IPS-20b (cell line): ENCODE data around the gene ESYT1.

Experiments
- H3K27ac ChIP-seq: one replicate; pipeline ENCODE4 v1.5.1; 2013; ENCODE audit warnings: low read length
- H3K27me3 ChIP-seq: 2 replicates; pipeline ENCODE4 v1.6.1; 2013; ENCODE audit warnings: mild to moderate bottlenecking, low read length, inconsistent platforms; ENCODE audit not compliant: insufficient read depth
- H3K36me3 ChIP-seq: 2 replicates; pipeline ENCODE4 v1.6.1; 2013; ENCODE audit warnings: low read depth, mild to moderate bottlenecking, inconsistent platforms, low read length, moderate library complexity; ENCODE audit not compliant: insufficient read depth
- H3K4me1 ChIP-seq: 2 replicates; pipeline ENCODE4 v1.6.1; 2013; ENCODE audit warnings: mild to moderate bottlenecking, control low read depth, inconsistent platforms, low read length, moderate library complexity; ENCODE audit not compliant: insufficient read depth
- H3K4me3 ChIP-seq: 2 replicates; pipeline ENCODE4 v1.5.1; 2013; ENCODE audit warnings: mild to moderate bottlenecking, low read length, inconsistent platforms
- H3K9ac ChIP-seq: 2 replicates; pipeline ENCODE4 v1.6.1; 2013; ENCODE audit warnings: low read depth, mild to moderate bottlenecking, inconsistent platforms, low read length, moderate library complexity
- H3K9me3 ChIP-seq: 2 replicates; pipeline ENCODE4 v1.6.1; 2013; ENCODE audit warnings: mild to moderate bottlenecking, low read depth, low read length, inconsistent platforms; ENCODE audit not compliant: insufficient read depth

Gene ESYT1

DNA sequence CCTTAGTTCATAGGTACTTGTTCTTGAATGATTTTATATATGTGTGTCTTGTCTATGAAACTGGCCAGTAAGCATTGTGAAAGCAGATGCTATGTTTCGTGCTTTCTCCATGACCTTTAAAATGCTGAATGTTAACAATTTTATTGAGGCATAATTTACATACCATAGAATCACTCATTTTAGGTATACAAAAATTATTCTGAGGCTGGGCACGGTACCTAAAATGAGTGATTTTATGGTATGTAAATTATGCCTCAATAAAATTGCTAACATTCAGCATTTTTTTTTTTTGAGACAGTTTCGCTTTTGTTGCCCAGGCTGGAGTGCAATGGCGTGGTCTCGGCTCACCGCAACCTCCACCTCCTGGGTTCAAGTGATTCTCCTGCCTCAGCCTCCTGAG, 6.8 kb downstream of the ESYT1 start:
- H3K27me3 ChIP-seq, result no peaks in the 10 kb centered on the region
- no peaks in the 10 kb centered on the region for H3K9me3 ChIP-seq
- no peak overlapping the region for H3K27ac ChIP-seq
- H3K4me3 ChIP-seq, result no peak overlapping the region
- no peak overlapping the region for H3K9ac ChIP-seq
- H3K4me1 ChIP-seq, result no peaks in the 10 kb centered on the region
- peaks cover 97% of the 10 kb centered on the region for H3K36me3 ChIP-seq

DNA sequence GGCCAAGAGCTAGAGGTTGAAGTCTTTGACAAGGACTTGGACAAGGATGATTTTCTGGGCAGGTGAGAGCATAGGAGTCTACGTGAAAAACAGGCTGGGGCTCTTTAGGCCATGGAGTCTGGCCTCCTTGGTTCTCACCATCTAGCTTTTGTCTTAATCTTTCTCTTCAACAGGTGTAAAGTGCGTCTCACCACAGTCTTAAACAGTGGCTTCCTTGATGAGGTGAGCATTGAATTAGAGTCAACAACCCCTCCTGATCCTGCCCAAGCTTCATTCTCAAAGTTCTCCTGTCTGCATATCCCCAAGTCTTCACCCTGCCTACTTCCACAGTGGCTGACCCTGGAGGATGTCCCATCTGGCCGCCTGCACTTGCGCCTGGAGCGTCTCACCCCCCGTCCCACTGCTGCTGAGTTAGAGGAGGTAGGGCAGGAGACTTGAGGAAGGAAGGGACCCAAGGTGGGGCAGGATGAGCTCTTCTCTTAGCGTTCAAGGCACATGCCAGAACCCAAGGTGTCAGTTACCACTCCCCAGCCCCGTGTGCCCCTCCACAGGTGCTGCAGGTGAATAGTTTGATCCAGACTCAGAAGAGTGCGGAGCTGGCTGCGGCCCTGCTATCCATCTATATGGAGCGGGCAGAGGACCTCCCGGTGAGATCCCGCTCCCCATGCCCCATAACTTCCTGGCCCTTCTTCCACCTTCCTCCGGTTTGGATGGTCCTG, 9.9 kb downstream of the ESYT1 start:
- H3K27ac ChIP-seq, result no peak overlapping the region
- H3K9me3 ChIP-seq, result no peaks in the 10 kb centered on the region
- peaks cover 97% of the 10 kb centered on the region for H3K36me3 ChIP-seq
- H3K27me3 ChIP-seq, result no peaks in the 10 kb centered on the region
- H3K9ac ChIP-seq, result no peak overlapping the region
- H3K4me1 ChIP-seq, result no peaks in the 10 kb centered on the region
- no peak overlapping the region for H3K4me3 ChIP-seq

DNA sequence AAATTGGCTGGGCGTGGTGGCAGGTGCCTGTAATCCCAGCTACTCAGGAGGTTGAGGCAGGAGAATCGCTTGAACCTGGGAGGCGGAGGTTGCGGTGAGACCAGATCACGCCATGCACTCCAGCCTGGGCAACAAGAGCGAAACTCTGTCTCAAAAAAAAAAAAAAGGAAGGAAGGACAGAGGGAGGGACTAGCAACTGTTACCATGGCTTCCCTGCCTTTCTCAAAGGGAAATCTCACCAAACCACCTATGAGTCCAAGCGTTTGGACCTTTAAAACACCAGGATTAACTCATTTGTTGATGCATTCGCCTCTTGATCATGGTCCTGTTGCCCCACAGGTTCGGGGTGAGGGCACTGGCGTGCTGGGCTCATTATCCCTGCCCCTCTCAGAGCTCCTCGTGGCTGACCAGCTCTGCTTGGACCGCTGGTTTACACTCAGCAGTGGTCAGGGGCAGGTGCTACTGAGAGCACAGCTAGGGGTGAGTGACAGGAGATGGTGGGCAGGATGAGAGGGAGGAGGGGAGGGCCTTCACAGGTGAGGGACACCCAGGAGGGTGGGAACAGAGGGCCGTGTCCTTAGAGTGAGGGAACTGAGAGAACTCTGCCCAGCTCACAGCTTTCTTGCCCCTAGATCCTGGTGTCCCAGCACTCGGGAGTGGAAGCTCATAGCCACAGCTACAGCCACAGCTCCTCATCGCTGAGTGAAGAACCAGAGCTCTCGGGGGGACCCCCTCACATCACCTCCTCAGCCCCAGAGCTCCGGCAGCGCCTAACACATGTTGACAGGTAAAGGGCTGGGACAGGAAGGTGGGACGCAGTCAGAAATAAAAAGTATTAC, 14.1 kb downstream of the ESYT1 start:
- Histone ChIP-seq H3K36me3 (peaks cover 80% of the 10 kb centered on the region), H3K4me3 (no peak overlapping the region), H3K27ac (no peak overlapping the region), H3K27me3 (no peaks in the 10 kb centered on the region), H3K9me3 (no peaks in the 10 kb centered on the region), H3K9ac (no peak overlapping the region), H3K4me1 (no peaks in the 10 kb centered on the region)

DNA sequence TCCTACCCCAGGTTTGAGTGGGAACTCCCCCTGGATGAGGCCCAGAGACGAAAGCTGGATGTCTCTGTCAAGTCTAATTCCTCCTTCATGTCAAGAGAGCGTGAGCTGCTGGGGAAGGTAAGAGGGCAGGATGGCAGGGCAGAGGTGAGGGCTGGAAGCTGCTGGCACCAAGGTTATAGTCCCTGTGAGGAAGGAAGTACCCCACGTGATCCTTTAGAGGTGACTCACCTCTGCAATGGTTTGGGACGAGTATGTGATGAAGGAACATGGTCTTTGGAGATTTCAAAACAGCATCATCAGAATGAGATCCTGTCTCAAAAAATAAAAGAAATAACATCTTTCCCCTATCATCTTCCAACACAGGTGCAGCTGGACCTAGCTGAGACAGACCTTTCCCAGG, 15.2 kb downstream of the ESYT1 start:
- Histone ChIP-seq H3K4me3 (no peak overlapping the region), H3K9me3 (no peaks in the 10 kb centered on the region), H3K4me1 (no peaks in the 10 kb centered on the region), H3K27ac (no peak overlapping the region), H3K9ac (no peak overlapping the region), H3K27me3 (no peaks in the 10 kb centered on the region), H3K36me3 (peaks cover 69% of the 10 kb centered on the region)

DNA sequence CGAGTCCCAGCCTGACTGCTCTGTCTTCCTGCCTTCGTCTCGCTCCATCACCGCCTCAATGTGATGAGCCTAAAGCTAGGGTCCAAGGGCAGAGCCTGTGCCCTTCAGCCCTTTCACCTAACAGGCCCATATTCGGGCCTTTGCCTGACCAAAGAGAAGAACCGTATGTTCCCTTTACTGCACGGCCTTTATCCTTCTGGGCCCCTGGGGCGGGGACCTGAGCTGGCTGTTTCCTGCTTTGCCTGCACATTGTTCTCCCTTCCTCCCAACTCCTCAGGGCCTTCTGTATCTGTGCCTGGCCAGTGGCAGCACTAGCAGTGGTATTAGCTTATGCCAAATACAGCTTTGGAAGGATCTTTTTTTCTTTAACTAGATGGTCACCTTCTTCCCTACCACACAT, 15.8 kb downstream of the ESYT1 start:
- Histone ChIP-seq H3K36me3 (peaks cover 63% of the 10 kb centered on the region), H3K9ac (no peak overlapping the region), H3K9me3 (no peaks in the 10 kb centered on the region), H3K27me3 (no peaks in the 10 kb centered on the region), H3K4me1 (no peaks in the 10 kb centered on the region), H3K27ac (no peak overlapping the region), H3K4me3 (no peak overlapping the region)

DNA sequence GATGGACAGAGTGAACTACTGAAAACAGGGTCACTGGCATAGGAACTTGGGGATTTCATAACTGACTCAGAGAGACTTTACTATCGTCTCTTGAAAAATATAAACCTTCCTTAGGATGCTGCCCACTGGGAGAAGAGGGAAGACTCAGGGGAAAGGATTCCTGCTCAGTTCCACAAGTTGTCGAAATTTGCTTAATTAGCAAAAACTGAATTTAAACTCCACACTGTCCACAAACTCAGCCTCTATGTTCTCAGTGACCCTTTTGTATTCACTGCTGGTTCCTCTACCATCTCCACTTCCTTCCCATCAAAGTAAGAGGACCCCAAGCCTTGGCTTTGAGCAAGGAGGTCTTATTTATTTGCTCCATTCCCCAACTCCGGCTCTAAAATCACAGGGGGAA, 17.1 kb downstream of the ESYT1 start:
- no peak overlapping the region for H3K27ac ChIP-seq
- H3K4me1 ChIP-seq, result no peaks in the 10 kb centered on the region
- H3K36me3 ChIP-seq, result peaks cover 54% of the 10 kb centered on the region
- no peaks in the 10 kb centered on the region for H3K9me3 ChIP-seq
- H3K4me3 ChIP-seq, result no peak overlapping the region
- no peaks in the 10 kb centered on the region for H3K27me3 ChIP-seq
- H3K9ac ChIP-seq, result no peak overlapping the region

DNA sequence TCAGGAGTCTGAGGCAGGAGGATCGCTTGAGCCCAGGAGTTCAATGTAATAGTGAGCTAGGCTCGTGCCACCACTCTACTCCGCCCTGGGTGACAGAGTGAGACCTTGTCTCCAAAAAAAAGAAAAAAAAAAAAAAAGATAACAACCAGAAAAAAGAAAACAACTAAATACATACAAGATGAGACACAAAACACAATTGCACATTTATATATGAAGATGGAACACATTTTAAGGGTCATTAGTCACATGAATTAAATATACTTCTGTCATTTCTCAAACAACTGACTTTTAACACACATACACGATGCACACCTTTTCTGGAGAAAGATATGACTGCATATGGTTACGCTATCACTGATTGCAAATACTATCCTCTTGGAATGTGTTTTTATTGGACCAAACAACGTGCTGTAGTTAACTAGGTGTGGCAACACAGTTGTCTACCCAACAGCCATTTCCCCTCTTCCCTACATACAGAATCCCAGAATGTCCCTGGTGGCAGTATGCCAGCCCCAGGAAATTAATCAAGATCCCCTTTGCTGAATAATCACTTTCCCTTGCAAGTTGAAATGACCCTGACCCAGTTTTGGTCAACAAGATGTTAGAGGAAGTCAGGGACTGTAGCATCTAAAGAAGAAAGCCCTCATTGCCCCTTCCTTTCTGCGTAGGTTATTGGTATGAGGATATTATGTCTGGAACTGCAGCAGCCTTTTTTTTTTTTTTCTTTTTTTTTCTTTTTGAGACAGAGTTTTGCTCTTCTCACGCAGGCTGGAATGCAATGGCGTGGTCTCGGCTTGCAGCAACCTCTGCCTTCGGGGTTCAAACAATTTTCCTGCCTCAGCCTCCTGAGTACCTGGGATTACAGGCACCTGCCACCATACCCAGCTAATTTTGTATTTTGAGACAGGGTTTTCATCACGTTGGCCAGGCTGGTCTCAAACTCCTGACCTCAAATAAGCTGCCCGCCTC, 18.7 kb downstream of the ESYT1 start:
- Histone ChIP-seq H3K36me3 (peaks cover 42% of the 10 kb centered on the region), H3K4me3 (no peak overlapping the region), H3K27me3 (no peaks in the 10 kb centered on the region), H3K27ac (no peak overlapping the region), H3K9ac (no peak overlapping the region), H3K4me1 (0 out of 2 replicates have a peak, but pooled peaks cover 3% of the 10 kb centered on the region), H3K9me3 (no peaks in the 10 kb centered on the region)

DNA sequence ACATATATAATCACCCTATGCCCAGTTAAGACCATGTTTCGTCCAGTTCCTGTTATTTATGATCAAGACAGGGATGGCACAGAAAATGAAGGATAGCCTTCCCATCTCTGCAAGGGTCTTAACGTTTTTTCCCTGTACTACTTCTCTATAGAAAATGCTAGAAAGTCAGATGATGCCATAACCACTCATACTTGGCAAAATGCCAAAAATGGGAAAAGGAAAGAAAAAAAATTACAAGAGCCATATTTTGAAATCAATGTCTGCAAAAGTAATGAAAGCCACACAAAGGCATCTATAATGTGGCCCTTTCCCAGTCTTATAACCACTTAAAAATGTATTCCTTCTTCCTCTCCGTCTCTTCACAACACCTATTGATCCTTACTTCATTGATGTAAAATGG, 22.5 kb downstream of the ESYT1 start:
- no peak overlapping the region for H3K27ac ChIP-seq
- no peak overlapping the region for H3K9ac ChIP-seq
- no peaks in the 10 kb centered on the region for H3K9me3 ChIP-seq
- H3K4me1 ChIP-seq, result peaks cover 6% of the 10 kb centered on the region; the same call in 1 of the 2 replicates
- no peak overlapping the region for H3K4me3 ChIP-seq
- H3K27me3 ChIP-seq, result no peaks in the 10 kb centered on the region
- peaks cover 21% of the 10 kb centered on the region for H3K36me3 ChIP-seq

DNA sequence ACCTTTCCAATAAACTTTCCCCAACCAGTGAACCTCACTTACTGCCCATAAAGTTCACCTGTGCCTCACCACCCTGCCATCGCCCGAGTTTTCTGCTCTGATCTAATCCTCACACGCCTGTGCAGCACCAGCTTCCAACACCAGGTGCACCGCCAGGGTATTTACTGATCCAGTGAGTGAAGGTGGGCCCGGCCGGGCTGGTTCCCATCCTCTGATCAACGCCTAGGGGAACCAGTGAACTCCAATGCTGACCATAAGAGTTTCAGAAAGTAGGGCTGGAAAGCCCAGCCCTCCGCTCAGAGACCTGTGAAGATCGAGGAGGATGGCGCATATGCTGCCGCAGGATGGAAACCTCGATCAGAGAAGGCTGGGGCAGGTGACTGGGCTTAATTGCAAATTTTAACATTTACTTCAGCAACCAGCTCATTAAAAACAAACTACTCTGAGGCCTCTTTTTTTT, 23.6 kb downstream of the ESYT1 start:
- no peaks in the 10 kb centered on the region for H3K27me3 ChIP-seq
- peak overlapping the region; percentile 87 for H3K9ac ChIP-seq

DNA sequence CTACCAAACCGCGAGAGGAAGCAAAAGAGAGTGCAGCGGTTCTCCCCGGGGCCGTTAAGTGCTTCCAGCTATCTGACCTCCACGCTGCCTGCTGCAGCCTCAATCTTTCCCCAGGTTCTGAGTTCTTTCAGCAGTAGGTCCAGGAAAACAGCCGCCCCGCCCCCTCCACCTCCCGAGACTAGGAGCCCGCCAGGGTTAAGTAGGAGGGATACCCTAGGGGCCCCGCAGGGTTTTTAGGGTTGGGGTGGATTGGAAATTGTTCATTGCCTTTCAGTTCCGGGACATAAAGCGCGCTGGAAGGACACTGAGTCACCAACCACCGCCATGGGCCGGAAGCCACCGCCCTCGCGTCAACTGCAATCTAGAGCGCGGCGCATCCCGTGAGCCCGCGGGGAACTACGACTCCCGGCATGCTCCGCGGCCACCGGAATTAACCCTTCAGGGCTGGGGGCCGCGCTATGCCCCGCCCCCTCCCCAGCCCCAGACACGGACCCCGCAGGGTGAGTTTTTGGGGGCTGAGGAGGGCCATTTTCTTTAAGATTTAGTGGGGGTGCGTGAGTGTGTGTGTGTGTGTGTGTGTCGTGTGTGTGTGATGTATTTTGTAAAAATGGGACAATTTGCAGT, 24.2 kb downstream of the ESYT1 start, which contains the start of gene MYL6B:
Gene MYL6B (plus strand): TSS at position 456 of the 624 bp plus-strand sequence. CDS start 1,332 bp downstream, outside the sequence.
- H3K27me3 ChIP-seq, result no peaks in the 10 kb centered on the region
- H3K36me3 ChIP-seq, result peaks cover 24% of the 10 kb centered on the region
- H3K4me3 ChIP-seq, result peak within 1 kb of the TSS; percentile 78
- H3K27ac ChIP-seq, result peak within 1 kb of the TSS; percentile 44
- H3K9ac ChIP-seq, result peak within 1 kb of the TSS; percentile 87
- no peaks in the 10 kb centered on the region for H3K9me3 ChIP-seq
- H3K4me1 ChIP-seq, result peaks cover 6% of the 10 kb centered on the region; the same call in 1 of the 2 replicates

More for the DNA sequence above, 23.6 kb downstream of the ESYT1 start:
- Histone ChIP-seq H3K4me1 (peaks cover 6% of the 10 kb centered on the region; the same call in 1 of the 2 replicates), H3K4me3 (peak overlapping the region; percentile 78), H3K27ac (peak overlapping the region; percentile 44), H3K9me3 (no peaks in the 10 kb centered on the region), H3K36me3 (peaks cover 24% of the 10 kb centered on the region)
